HG03097 (cell line): Measurements from ENCODE around the gene OPTN.

ENCODE experiments used
- ATAC-seq: cut with Tn5 transposase; IDR thresholded peaks from one replicate; pipeline ENCODE4 v1.9.1; 2021; ENCODE audit not compliant: unreplicated experiment, low FRiP score

OPTN gene

DNA sequence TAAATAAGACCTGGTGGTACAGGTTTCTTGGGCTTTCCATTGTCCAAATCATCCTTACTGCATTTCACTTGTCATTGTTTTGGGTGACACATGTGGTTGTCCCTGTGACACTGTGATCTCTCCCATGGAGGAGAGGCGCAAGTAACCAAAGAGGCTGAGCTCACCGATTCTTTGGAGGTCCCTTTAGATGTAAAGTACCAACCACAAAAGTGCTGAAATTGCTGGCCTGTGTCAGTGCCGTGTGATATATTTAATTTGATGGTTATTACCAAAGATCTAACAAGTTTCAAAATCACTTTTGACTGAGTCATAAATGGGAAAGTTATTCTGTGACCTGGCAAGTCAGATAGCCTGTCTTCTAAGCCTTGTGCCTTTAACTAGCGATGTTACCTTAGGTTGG is 80.8 kb downstream of the OPTN start:
- no peak for ATAC-seq

DNA sequence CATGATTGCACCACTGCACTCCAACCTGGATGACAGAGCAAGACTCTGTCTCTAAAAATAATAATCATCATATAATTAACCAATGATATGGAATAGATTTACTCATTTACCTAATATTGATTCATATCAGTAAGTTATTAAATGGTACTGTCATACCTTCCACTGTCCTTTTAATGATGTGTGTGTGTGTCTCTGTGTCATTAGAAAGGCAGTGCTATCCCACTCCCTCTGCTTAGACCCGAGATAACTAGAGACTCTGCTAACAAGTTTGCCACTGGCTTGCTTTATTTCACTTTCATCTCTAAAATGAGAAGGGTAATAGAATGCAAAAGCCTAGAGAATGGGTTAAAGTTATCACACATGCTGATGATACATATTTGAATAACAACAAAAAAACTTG is 82.5 kb downstream of the OPTN start:
- ATAC-seq: no peak

DNA sequence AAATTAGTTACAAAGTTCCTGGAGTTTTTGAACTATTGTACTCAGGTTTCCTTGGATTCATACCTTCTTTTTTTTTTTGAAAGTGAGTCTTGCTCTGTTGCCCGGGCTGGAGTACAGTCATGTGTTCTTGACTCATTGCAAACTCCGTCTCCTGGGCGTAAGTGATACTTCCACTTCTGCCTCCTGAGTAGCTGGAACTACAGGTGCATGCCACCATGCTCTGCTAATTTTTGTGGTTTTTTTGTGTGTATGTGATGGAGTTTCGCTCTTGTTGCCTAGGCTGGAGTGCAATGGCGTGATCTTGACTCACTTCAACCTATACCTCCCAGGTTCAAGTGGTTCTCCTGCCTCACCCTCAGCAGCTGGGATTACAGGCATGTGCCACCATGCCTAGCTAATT is 83.7 kb downstream of the OPTN start:
- ATAC-seq: no peak

DNA sequence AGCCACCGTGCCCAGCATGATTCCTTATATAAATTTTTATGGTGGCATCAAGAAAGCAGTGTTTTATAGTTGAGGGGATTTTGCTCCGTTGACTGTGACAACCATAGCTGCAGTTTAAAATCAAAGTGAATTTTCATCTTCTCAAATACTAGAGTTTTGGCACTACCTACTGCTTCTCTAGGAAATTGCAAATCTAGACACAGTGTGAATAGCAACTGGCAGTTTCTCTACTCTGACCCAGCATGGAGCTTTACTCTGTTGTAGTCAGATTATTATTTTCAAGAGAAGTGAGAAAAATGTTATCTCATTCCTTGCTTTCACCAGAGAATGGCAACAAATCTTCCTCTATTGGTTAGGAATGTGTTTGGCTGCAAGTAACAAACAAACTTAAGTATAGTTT is 84.3 kb downstream of the OPTN start:
- no peak for ATAC-seq

DNA sequence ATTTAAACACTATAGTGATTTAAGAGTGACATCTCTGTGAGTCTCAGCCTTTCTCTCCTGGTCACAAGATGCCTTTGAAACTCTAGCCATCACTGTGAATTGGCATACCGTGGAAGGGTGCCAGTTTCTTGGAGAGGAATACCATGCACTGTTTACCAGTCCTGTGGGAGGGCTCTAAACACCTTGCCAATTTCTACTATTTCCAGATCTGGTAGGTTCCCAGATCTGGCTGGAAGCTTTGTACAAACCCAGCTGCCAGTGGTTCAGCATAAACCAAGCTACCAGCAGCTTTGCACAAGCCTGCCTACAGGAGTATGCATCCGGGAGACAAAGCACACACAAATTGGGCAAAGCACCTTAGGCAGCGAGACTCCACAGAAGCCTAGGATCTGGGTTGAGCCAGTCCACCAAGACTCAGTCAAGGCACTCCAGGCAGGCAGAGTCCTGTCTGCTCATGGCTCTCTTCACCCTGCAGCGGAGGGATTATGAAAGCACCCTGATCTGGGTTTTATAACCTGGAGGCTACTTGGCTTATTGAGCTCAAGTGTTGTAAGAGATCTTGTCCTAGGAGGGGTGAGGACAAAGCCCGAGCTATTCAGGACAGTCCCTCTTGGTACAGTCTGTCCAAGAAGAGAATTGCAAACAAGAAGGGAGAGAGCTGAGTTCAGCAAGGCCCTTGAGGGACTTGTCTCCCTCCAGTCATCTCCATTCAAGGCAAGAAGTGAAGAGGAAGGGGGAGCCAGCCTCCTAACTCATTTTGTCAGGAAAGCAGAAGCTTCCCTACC is 85.0 kb downstream of the OPTN start:
- no peak for ATAC-seq

DNA sequence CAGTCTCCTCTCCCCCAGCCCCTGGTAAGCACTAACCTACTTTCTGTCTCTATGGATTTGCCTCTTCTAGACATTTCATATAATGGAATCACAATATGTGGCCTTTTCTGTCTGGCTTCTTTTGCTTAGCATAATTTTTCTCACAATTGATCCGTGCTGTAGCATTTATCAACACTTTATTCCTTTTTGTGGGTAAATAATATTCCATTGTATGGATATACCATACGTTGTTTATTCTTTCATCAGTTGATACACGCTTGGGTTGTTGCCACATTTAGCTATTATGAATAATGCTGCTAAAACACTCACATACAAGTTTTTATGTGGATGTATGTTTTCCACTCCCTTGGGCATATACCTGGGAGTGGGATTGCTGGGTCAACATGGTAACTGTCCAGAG is 87.2 kb downstream of the OPTN start:
- no peak for ATAC-seq
